NCI-H748 treated with DMSO at 0.1 percent for 48 hours (cell line): Measurements from ENCODE around the gene SLC25A24.
A peak's percentile ranks its signal among the peaks of the same experiment; 100 is the strongest.
"Not testable (repeated sequence)": the region's sequence is repeated elsewhere in the genome, so short reads cannot be mapped to it uniquely, and the experiment has no call there.

ENCODE experiments used
- DNase-seq: peaks from one replicate; lab custom pipeline; 2025; lab: John Stamatoyannopoulos, UW

SLC25A24 gene

DNA sequence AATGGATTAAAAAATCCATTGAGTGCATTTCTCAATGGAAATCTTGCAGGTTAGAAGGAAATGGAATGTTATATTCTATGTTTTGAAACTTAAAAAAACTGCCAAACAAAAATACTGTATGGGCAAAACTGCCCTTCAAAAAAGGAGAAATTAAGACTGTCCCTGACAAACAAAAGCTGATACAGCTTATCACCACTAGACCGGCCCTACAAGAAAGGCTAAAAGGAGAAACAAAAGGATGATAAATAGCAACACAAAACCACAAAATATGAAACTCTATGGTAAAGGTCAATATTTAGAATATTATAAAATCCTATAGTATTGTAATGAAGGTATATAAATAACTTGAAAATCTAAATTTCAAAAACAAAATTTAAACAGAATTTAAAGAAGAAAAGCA lies 60.0 kb downstream of the SLC25A24 start:
- no peak for DNase-seq

DNA sequence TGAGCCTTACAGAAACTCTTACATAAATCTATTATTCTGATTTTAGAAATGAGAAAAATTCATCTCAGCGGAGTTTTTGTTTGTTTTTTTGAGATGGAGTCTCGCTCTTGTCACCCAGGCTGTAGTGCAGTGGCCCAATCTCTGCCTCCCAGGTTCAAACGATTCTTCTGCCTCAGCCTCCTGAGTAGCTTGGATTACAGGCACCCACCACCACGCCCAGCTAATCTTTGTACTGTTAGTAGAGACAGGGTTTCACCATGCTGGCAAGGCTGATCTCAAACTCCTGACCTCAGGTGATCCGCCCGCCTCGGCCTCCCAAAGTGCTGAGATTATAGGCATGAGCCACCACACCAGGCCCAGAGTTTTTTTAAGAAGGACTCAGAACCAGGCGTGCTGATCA lies 60.6 kb downstream of the SLC25A24 start:
- not testable (repeated sequence) for DNase-seq

DNA sequence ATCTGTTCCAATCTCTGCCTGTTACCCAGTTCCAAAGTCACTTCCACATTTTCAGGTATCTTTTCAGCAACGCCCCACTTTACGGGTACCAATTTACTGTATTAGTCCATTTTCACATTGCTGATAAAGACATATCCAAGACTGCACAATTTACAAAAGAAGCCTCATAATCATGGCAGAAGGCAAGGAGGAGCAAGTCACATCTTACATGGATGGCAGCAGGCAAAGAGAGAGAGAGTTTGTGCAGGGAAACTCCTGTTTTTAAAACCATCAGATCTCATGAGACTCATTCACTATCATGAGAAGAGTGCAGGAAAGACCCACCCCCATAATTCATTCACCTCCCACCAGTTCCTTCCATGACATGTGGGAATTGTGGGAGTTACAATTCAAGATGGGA lies 67.0 kb downstream of the SLC25A24 start:
- not testable (repeated sequence) for DNase-seq

DNA sequence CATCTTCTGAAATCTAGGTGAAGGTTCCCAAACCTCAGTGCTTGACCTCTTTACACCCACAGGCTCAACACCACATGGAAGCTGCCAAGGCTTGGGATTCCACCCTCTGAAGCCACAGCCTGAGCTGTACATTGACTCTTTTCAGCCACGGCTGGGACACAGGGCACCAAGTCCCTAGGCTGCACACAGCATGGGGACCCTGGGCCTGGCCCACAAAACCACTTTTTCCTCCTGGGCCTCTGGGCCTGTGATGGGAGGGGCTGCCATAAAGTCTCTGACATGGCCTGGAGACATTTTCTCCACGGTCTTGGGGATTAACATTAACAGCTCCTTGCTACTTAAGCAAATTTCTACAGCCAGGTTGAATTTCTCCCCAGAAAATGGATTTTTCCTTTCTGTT lies 67.8 kb downstream of the SLC25A24 start:
- DNase-seq, result not testable (repeated sequence)

DNA sequence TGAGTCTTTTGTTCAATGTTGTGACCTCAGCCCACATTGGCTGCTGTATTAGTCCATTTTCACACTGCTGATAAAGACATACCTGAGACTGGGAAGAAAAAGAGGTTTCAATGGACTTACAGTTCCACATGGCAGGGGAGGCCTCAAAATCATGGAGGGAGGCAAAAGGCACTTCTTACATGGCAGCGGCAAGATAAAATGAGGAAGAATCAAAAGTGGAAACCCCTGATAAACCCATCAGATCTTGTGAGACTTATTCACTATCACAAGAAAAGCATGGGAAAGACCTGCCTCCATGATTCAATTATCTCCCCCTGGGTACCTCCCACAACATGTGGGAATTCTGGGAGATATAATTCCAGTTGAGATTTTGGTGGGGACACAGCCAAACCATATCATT lies 68.9 kb downstream of the SLC25A24 start:
- not testable (repeated sequence) for DNase-seq

DNA sequence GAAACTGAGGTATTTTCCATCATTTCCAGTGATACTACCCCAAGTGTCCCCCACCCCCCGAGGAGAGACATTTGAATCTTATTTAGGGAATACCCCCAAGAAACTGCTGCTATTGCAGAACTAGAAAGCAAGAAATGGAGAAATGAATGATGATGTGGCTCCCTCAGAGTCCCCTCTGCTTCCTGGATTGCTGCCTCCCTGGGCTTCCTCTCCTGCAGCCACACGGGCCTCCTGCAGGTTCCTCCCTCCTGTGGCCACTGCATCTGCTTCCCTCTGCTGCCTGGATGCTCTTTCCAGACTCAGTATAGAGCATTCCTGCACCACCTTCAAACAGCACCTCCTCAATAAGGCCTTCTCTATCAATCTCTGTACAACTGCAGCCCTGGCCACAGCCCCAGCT lies 69.3 kb downstream of the SLC25A24 start:
- DNase-seq, result no peak

DNA sequence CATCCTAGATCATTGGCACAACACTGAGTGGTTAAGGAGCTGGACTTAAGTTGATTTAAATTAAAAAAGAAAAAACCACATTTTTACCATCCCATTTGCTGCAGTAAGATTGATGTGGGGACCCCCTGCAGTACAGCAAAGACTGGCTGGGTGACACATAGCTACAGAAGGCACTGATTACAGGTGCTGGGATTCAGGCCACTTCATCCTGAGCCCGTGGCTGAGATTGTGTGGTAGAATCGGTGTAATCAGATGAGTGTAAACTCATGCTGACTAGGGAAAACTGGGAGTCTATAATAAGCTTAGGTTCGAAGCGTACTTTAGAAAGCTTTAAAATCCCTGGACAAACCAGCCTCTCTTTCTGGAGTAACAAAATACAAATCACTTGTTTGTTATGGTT lies 70.1 kb downstream of the SLC25A24 start:
- DNase-seq, result no peak

DNA sequence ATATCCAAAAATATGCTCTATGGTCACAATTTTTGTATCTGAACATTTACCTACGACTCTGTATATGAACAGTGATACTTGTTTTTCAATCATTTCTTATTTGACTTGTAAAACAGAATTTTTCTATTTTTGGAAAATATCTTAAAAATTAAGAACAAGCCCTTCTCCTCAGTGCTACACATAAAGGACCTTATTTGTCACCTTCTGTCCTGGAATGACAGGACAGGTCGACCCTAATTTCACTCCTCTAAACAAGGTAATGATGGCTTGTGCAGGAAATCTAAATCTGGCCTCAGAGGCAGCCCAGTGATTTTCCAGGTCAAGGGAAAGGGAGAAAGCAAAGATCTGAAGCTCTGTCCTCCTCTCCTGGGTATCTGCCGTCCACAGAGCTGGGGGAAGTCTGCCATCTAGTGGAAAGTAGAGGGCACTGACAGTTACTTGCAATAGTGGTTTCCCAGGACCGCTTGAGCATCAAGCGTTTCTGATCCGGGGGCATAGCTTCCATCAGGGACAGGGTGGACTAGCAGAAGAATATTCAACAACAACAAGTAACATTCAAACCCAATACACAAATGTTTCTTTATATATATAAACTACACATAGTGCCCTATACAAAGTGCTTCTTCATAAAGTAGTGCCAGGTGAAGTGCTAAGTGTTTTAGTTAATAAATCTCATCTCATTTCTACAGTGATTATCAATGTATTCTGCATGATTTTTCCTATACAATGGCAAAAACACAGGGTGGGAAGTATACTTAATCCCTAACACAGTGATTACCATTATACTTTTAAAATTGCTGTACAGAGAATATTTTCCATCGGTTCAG lies 74.6 kb downstream of the SLC25A24 start:
- peak; percentile 68 for DNase-seq

DNA sequence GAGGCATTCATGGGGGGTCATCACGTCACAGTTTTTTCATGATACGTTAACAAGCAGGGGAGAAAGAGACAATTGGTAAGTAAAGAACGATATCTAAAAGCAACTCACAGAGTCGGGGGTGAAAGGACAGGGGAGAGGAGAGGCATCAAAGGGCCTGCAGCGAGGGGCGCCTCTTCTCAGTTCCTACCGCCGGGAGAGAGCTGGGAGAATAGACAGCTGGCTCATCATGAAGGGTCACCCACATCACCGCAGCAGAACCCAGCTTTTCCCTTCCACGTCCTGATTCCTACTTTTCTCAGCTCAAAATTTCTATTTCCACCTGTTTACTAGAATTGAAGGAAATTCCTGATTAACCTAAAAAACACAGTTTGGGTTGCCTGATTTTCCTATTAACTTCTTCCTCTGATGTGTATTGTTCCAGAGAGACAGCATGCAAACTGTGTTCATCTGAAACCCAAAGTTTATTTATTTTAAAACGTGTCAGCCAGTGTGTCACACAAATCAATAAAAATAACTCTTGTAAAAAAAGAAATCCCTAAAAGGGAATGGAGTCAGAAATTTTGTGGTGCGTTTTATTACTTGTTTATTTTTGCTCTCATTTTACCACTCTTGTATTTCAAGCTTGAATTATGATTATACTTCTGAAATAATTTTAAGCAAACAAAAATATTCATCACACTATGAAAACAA lies 75.4 kb downstream of the SLC25A24 start:
- no peak for DNase-seq

DNA sequence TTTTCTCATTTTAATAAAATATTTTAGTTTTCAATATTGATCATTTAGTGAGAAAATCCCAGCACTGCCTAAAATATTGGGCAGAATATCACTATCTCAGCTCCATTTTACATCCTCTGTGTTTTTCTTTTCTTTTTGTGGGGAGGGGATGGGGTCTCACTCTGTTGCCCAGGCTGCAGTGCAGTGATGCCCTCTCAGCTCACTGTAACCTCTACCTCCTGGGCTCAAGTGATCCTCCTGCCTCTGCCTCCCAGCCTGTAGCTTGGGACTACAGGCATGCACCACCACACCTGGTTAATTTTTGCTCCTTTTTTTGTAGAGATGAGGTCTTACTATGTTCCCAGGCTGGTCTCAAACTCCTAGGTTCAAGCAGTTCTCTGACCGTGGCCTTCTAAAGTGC lies 76.1 kb downstream of the SLC25A24 start:
- DNase-seq, result no peak

DNA sequence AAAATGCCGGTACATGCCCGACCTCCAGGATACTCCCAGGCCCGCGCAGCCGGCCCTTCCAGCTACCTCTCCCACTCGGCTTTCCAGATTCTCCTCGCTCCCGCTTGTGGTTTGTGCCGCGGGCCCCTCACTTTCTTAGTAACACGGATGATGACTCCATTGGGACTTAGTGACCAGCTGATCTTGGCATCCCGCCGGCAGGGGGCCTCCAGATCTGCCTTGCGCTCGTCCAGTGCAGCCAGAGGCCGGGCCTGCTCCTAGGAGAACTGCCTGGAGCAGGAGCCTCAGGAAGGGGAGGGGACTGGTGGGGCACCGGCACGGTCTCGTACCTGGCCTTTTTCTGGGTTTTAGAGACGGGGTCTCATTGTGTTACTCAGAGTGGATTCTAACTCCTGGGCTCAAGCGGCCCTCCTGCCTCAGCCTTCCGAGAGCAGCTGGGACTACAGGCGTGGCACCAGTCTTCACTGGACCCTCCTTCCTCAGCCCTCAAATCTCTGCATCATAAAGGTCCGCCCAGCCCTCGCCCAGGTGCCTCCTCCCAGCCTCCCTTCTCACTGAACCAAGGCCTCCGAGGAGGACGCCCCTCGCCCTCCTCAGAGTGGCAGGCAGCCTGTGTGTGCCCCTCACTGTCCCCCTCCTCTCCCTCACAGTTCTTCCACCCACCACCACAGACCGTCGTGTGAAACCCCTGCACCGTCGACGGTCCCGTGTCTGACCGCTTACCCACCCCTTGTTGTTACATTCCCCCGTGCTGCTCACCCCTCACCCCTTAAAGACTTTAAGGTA lies 78.6 kb downstream of the SLC25A24 start:
- no peak for DNase-seq

DNA sequence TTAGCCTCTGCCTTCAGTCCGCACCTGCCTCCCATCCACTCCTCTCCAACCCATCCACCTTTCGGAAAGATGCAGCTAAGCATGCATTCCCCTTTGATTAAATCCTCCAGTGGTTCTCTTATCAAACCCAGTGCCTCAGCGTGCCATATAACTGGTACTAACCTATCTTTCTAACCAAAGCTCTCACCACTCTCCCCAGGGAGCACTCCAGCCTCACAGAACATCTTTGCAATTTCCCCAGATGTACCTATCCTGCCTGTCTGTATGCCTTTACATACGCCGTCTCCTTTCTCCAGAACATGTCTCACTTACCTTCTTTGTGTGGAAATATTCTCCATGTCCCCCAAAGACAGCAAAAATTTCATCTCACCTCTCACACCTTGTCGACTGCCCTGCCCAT lies 80.0 kb downstream of the SLC25A24 start:
- DNase-seq, result no peak

DNA sequence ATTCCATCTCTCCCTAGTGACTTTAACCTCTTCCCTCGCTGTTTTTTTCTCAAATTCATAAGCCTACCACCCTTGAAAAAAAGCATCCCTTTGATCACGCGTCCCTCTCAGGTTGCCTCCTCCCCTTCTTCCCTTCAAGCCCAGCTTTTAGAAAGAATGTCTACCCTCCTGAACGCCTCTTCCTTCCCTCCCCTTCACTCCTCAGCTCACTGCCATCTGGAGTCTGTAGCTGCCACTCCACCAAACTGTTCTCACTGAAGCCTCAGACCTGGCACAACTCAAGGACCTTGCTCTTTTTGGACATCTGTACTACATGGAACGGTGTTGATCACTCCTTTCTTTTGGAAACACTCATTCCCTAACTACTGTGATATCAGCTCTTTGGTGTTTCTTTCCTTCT lies 80.6 kb downstream of the SLC25A24 start:
- no peak for DNase-seq

DNA sequence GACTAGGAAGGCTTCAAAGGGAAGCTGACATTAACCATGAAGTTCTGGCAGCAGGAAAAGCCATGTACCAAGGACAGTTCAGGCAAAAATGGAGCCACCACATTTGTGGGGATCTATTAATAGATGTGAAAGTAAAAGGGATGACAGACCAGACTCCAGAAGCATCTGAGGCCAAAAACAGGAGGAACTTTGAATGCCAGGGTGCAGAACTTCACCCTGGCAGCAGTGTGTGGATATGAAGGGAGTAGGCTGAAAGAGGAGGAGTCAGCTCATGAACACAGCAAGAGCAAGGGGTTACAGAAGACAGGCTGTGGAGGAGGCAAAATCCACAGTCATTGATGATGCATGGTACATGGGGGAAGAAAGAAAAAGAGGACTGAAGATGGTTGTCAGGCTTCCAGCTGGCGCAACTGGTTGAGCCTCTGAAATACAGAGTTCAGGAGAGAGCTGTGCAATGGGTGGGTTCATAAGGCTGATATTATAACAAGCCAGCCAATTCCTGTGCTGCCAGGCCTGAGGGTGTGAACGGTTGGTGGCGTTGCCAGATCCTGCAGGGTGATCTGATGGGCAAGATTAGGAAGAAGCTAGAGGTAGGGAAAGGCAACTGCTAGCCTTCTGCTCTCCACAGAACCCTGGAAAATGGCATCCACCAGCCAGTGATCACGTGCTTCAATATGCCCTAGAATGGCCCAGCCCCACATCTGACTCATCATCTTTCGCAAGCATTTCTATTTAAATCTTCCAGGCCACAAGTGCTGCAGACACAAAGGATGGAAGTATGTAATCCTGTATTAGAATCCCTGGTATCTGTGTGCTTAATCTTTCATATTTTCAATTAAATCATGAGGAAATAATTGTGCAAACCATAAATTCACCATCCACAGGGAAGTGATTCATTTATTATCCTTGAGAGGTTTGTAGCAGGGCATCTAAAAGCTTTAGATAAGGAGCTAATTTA lies 81.9 kb downstream of the SLC25A24 start:
- no peak for DNase-seq

DNA sequence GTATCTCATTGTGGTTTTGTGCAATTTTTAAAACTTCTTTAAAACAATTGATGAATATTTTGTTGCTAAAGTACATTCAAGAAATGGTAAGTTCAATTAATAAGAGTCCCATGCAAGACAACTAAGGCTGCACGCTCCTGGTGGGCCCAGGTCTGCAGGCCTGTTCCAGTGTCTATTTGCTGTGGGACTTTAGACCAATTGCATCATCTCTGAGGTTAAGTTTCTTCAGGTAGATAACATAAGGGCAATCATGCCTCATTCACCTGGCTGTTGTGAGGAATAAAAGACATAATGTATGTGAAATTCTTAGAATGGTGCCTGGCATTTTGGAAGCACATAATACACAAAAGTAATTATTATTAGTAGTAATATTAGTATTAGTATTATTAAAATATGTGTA lies 82.9 kb downstream of the SLC25A24 start:
- DNase-seq, result no peak

DNA sequence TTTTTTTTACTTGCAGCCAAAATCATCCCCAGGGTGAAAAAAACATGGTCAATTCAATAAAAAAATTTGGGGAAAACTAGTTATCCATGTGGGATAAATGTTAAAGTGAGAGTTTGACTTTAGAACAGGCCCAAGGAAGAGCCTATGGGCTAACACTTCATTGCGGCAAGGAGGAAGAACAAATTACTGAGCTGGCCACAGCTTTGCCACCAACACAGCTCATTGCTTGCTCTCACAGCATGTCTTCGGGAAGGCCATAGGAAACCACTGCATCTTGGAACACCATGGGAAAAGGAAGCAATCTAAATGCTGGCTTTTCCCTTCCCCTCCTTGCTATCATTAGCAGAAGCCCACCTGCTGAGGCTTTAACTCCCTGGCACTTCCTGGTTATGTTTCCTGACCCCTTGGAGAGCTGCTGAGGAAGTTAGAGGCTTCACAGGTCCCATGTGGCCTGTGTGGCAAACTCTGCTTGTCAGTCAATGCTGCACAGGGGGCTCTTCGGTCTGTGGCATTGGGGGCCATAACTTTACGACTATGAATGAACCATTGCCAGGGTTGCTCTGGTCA lies 86.0 kb downstream of the SLC25A24 start:
- DNase-seq, result no peak

DNA sequence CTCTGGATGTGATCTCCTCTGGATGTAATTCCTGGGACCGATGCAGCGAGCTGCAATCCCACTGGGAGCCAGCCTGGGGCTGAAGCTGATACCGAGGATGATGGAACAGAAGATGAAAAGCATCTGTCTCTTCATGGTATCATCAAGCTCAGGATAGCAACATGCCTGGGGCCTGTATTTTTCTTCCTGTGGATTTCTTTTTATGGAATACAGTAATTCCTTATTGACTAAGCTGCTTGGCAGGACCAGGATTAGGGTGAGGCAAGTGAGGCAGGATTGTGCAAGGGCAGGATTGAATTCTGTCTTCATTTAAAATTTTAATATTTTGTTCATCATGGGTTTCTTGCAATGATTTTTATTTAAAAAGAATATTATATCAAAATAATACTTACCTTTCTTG lies 86.6 kb downstream of the SLC25A24 start:
- DNase-seq, result no peak

DNA sequence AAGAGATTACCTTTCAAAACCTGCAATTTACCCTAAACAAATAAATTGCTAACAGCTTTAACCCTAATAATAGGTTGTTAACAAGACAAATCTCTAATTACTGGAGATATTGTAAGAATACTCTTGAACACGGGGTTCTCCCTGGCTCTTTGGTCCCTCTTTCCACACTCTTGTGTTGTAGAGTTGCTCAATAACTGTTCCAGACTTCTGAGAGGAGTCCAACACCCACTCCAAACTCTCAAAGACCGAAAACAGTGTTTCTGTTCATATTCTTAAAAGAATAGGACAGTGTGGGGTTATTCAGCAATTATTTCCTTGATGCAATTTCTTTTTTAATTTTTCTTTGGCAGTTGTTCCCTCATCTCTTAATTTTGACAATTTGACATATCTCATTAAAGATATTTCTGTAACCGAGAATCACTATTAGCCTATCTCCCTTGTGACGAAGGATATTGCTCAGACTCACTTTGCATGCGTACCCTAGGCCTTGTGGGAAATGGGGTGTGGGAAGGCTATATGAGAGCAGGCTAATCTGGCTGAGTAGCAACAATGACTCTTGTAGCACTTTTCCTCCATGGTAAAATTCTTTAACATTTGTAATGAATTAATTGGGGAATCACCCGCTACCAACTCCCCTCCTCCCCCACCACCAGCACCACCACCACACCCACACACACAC lies 90.7 kb downstream of the SLC25A24 start:
- no peak for DNase-seq

DNA sequence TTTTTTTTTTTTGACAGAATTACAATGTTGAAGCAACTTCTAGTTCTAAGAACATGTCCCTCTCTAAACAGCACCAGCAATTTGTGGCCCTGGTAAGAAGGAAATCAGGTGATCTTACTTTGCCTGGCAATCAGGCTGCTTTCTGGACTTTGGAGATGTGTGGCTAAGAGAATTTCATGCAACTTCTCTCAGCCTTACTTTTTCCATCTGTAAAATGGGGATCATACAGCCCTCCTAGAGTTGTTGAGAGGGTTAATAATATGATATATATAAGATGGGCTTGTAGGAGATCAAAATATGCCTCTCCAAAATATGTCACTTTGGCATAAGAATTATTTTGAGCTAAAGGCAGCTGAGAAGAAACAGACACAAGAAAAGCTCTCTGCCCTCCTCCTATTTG lies 92.0 kb downstream of the SLC25A24 start:
- no peak for DNase-seq

DNA sequence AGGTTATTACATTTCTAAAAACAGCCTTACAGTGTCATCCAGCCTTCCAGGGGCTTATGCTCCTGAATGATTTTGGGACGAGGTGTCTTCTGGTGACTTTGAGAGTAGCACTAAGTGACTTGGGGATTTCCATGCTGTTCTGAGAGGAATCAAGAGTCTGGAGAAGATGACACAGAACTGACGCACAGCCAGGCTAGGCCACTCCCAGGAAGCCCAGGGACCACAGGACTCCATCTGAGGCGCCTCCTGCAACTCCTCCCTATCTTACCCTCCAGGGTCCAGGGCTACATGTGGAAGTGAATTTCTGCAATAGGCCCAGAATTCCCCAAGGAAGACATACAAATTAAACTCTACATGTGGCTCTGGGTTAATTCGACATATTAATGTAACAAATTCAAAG lies 92.5 kb downstream of the SLC25A24 start:
- no peak for DNase-seq

DNA sequence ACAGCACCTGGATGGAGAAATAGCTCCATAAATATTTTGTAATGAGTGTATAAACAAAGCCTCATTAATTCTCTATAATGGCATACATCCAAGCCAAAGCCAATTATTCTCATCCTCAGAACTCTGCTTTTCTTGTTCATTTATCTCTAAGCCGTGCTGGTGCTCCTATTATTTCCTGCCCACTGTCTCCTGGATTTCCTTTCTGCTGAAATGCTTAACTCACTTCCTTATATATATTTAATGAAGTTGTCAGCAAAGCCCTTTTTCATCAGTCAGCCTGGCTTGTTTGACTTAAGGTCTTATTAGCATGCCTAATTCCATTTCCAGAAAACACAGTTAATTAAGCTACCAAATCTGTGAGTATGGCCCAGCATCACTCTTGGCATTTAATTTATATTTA lies 93.4 kb downstream of the SLC25A24 start:
- DNase-seq, result no peak
